ENCODE measurements around the gene PTPRN2. TPM values are rescaled to one million over a fixed set of nuclear protein-coding genes. Genes with fewer than 3 reads are reported as not detected.
"Not testable (repeated sequence)": the region's sequence is repeated elsewhere in the genome, so short reads cannot be mapped to it uniquely, and the experiment has no call there.

Gene PTPRN2
- polyA plus RNA-seq, 1 experiment = 0.31 TPM

- TF ChIP-seq CTCF (IDR thresholded peaks at IDR 0.05; ENCODE audit: insufficient read depth, low read depth, low read length) = no peak
- POLR2A ChIA-PET = no interaction called here
- H3K4me3 ChIP-seq (ENCODE audit: low read depth, low read length) = no peak overlapping the region
- DNase-seq (ENCODE audit: low read depth) = no peak
- CTCF ChIA-PET = no interaction called here
- no peaks in the 10 kb centered on the region for H3K27me3 ChIP-seq (ENCODE audit: control insufficient read depth, insufficient read depth, low read length)
- H3K36me3 ChIP-seq (ENCODE audit: control insufficient read depth, insufficient read depth, low read length) = no peaks in the 10 kb centered on the region
Observed at GRCh38 chr7:157923903-157924630, 663.6 kb downstream of the PTPRN2 start.

GRCh38 chr7:157922576-157922975 is 665.0 kb downstream of the PTPRN2 start:
- Histone ChIP-seq H3K27me3 (ENCODE audit: control insufficient read depth, insufficient read depth, low read length) (no peaks in the 10 kb centered on the region), H3K36me3 (ENCODE audit: control insufficient read depth, insufficient read depth, low read length) (no peaks in the 10 kb centered on the region), H3K4me3 (ENCODE audit: low read depth, low read length) (no peak overlapping the region)
- CTCF ChIA-PET = no interaction called here
- POLR2A ChIA-PET = no interaction called here
- DNase-seq (ENCODE audit: low read depth) = no peak
- TF ChIP-seq CTCF (IDR thresholded peaks at IDR 0.05; ENCODE audit: insufficient read depth, low read depth, low read length) = no peak

GRCh38 chr7:157918326-157919080 is 669.1 kb downstream of the PTPRN2 start:
- H3K36me3 ChIP-seq (ENCODE audit: control insufficient read depth, insufficient read depth, low read length) = no peaks in the 10 kb centered on the region
- no peaks in the 10 kb centered on the region for H3K27me3 ChIP-seq (ENCODE audit: control insufficient read depth, insufficient read depth, low read length)
- TF ChIP-seq CTCF (IDR thresholded peaks at IDR 0.05; ENCODE audit: insufficient read depth, low read depth, low read length) = no peak
- CTCF ChIA-PET = no interaction called here
- H3K4me3 ChIP-seq (ENCODE audit: low read depth, low read length) = no peak overlapping the region
- POLR2A ChIA-PET = no interaction called here
- DNase-seq (ENCODE audit: low read depth) = no peak

- no peak for DNase-seq (ENCODE audit: low read depth)
- POLR2A ChIA-PET = no interaction called here
- Histone ChIP-seq H3K27me3 (ENCODE audit: control insufficient read depth, insufficient read depth, low read length) (no peaks in the 10 kb centered on the region), H3K36me3 (ENCODE audit: control insufficient read depth, insufficient read depth, low read length) (no peaks in the 10 kb centered on the region), H3K4me3 (ENCODE audit: low read depth, low read length) (no peak overlapping the region)
- CTCF ChIA-PET = no interaction called here
- no peak for TF ChIP-seq CTCF (IDR thresholded peaks at IDR 0.05; ENCODE audit: insufficient read depth, low read depth, low read length)
Observed at GRCh38 chr7:157916946-157917640, 670.5 kb downstream of the PTPRN2 start.

- CTCF ChIA-PET = no interaction called here
- POLR2A ChIA-PET = no interaction called here
- no peaks in the 10 kb centered on the region for H3K36me3 ChIP-seq (ENCODE audit: control insufficient read depth, insufficient read depth, low read length)
- DNase-seq (ENCODE audit: low read depth) = no peak
- no peak for TF ChIP-seq CTCF (IDR thresholded peaks at IDR 0.05; ENCODE audit: insufficient read depth, low read depth, low read length)
- H3K27me3 ChIP-seq (ENCODE audit: control insufficient read depth, insufficient read depth, low read length) = no peaks in the 10 kb centered on the region
- H3K4me3 ChIP-seq (ENCODE audit: low read depth, low read length) = no peak overlapping the region
Observed at GRCh38 chr7:157910446-157910845, 677.2 kb downstream of the PTPRN2 start.

- DNase-seq (ENCODE audit: low read depth); H3K36me3 ChIP-seq (ENCODE audit: control insufficient read depth, insufficient read depth, low read length); POLR2A ChIA-PET; H3K4me3 ChIP-seq (ENCODE audit: low read depth, low read length); H3K27me3 ChIP-seq (ENCODE audit: control insufficient read depth, insufficient read depth, low read length); CTCF ChIA-PET: not testable (repeated sequence)
Observed at GRCh38 chr7:157910045-157910444, 677.6 kb downstream of the PTPRN2 start.

Data from BJ (cell line).